ENCODE data around the gene GRIFIN. TPM values are rescaled to one million over a fixed set of nuclear protein-coding genes. Genes with fewer than 3 reads are reported as not detected.
A peak's percentile ranks its signal among the peaks of the same experiment; 100 is the strongest.

GRIFIN gene
- total RNA-seq, 3 donors from 2014 or later, result not detected

- H3K4me3 ChIP-seq, result no peak overlapping the region
- H3K9me3 ChIP-seq, result no peaks in the 10 kb centered on the region
- no peak for ATAC-seq
- TF ChIP-seq CTCF (IDR thresholded peaks at IDR 0.05), result no peak
- intact Hi-C loops (cut with DNase I, micrococcal nuclease), result no loop called here
- H3K4me1 ChIP-seq (ENCODE audit: low read depth), result peaks cover 36% of the 10 kb centered on the region
- DNase-seq, result no peak
- H3K36me3 ChIP-seq (ENCODE audit: low read depth), result no peaks in the 10 kb centered on the region
These were observed 38.5 kb upstream of the GRIFIN start for GRCh38 chr7:2514473-2515423.

- no peak for DNase-seq
- Histone ChIP-seq H3K9me3 (no peaks in the 10 kb centered on the region), H3K4me3 (no peak overlapping the region), H3K36me3 (ENCODE audit: low read depth) (no peaks in the 10 kb centered on the region), H3K4me1 (ENCODE audit: low read depth) (peaks cover 35% of the 10 kb centered on the region)
- ATAC-seq, result no peak
- no peak for TF ChIP-seq CTCF (IDR thresholded peaks at IDR 0.05)
- intact Hi-C loops (cut with DNase I, micrococcal nuclease), result no loop called here
These were observed 37.5 kb upstream of the GRIFIN start for GRCh38 chr7:2513702-2514101.

- ATAC-seq (no peak), DNase-seq (no peak)
- Histone ChIP-seq H3K36me3 (ENCODE audit: low read depth) (no peaks in the 10 kb centered on the region), H3K9me3 (no peaks in the 10 kb centered on the region), H3K4me1 (ENCODE audit: low read depth) (peaks cover 26% of the 10 kb centered on the region), H3K4me3 (no peak overlapping the region)
- intact Hi-C loops (cut with DNase I, micrococcal nuclease), result no loop called here
- TF ChIP-seq CTCF (IDR thresholded peaks at IDR 0.05), result no peak
These were observed 36.5 kb upstream of the GRIFIN start for GRCh38 chr7:2512713-2513112.

GRCh38 chr7:2512179-2512661, 36.0 kb upstream of the GRIFIN start:
- DNase-seq (peak in 2 of 3 donors; percentile 35 to 60), ATAC-seq (peak; percentile 47)
- intact Hi-C loops (cut with DNase I, micrococcal nuclease), result no loop called here
- no peak overlapping the region for H3K4me3 ChIP-seq
- H3K36me3 ChIP-seq (ENCODE audit: low read depth), result no peaks in the 10 kb centered on the region
- H3K9me3 ChIP-seq, result no peaks in the 10 kb centered on the region
- H3K4me1 ChIP-seq (ENCODE audit: low read depth), result peaks cover 26% of the 10 kb centered on the region
- no peak for TF ChIP-seq CTCF (IDR thresholded peaks at IDR 0.05)

GRCh38 chr7:2511769-2512168, 35.6 kb upstream of the GRIFIN start:
- Histone ChIP-seq H3K9me3 (no peaks in the 10 kb centered on the region), H3K4me3 (no peak overlapping the region), H3K4me1 (ENCODE audit: low read depth) (peaks cover 26% of the 10 kb centered on the region), H3K36me3 (ENCODE audit: low read depth) (no peaks in the 10 kb centered on the region)
- DNase-seq (no peak), ATAC-seq (no peak)
- intact Hi-C loops (cut with DNase I, micrococcal nuclease), result no loop called here
- no peak for TF ChIP-seq CTCF (IDR thresholded peaks at IDR 0.05)

Data from mucosa of descending colon (tissue), 3 donors.